ENCODE results near the gene PCCA.
"Not testable (repeated sequence)": the region's sequence is repeated elsewhere in the genome, so short reads cannot be mapped to it uniquely, and the experiment has no call there.

Gene PCCA

GRCh38 chr13:100098445-100099116 lies 9.7 kb downstream of the PCCA start:
- no peak for DNase-seq

GRCh38 chr13:100099117-100099445 lies 10.2 kb downstream of the PCCA start:
- DNase-seq, result not testable (repeated sequence)

- peak; percentile 80 for DNase-seq
These were observed 11.4 kb downstream of the PCCA start for GRCh38 chr13:100100115-100100879.

- DNase-seq, result no peak
These were observed 13.1 kb downstream of the PCCA start for GRCh38 chr13:100102042-100102441.

- no peak for DNase-seq
These were observed 17.1 kb downstream of the PCCA start for GRCh38 chr13:100106005-100106404.

- no peak for DNase-seq
These were observed 17.8 kb downstream of the PCCA start for GRCh38 chr13:100106705-100107104.

GRCh38 chr13:100108913-100109507 lies 20.1 kb downstream of the PCCA start:
- DNase-seq, result peak; percentile 50

GRCh38 chr13:100110269-100110668 lies 21.4 kb downstream of the PCCA start:
- DNase-seq, result no peak

- no peak for DNase-seq
These were observed 23.4 kb downstream of the PCCA start for GRCh38 chr13:100112186-100112838.

- DNase-seq, result no peak
These were observed 26.9 kb downstream of the PCCA start for GRCh38 chr13:100115693-100116254.

GRCh38 chr13:100124265-100124664 lies 35.4 kb downstream of the PCCA start:
- DNase-seq, result peak; percentile 45

GRCh38 chr13:100125946-100126345 lies 37.1 kb downstream of the PCCA start:
- no peak for DNase-seq

- DNase-seq, result no peak
These were observed 39.5 kb downstream of the PCCA start for GRCh38 chr13:100128373-100128772.

GRCh38 chr13:100128838-100129237 lies 39.9 kb downstream of the PCCA start:
- DNase-seq, result no peak

GRCh38 chr13:100129605-100130004 lies 40.7 kb downstream of the PCCA start:
- no peak for DNase-seq

- no peak for DNase-seq
These were observed 41.2 kb downstream of the PCCA start for GRCh38 chr13:100130092-100130491.

GRCh38 chr13:100130930-100131511 lies 42.1 kb downstream of the PCCA start:
- no peak for DNase-seq

GRCh38 chr13:100131863-100132574 lies 43.1 kb downstream of the PCCA start:
- peak; percentile 79 for DNase-seq

GRCh38 chr13:100138859-100139491 lies 50.1 kb downstream of the PCCA start:
- peak; percentile 17 for DNase-seq

GRCh38 chr13:100139817-100140216 lies 50.9 kb downstream of the PCCA start:
- DNase-seq, result no peak

- no peak for DNase-seq
These were observed 51.5 kb downstream of the PCCA start for GRCh38 chr13:100140441-100140840.

Measured in HCEC 1CT (cell line).